Tibial nerve (tissue), 4 donors: ENCODE data around the gene MAP4K3. TPM values are rescaled to one million over a fixed set of nuclear protein-coding genes. Genes with fewer than 3 reads are reported as not detected.

Experiments used
- DNase-seq, 2 donors: peaks; one replicate each; pipeline ENCODE4 v3.0.0-alpha.2; 2019; ENCODE audit warnings: low spot score in 2 of 2
- H3K27ac ChIP-seq, 4 donors: fragments of 200-600 bp; sonication (generic) in 3 of 4; one replicate each; pipeline ENCODE4 v1.5.1; 2017 to 2019; ENCODE audit warnings: mild to moderate bottlenecking in 1 of 4
- H3K27me3 ChIP-seq, 2 donors: fragments of 200-600 bp; sonication (generic) in 1 of 2; one replicate each; pipeline versions ENCODE4 v1.5.1 to v1.6.0; 2017 to 2019
- H3K36me3 ChIP-seq, 3 donors: fragments of 200-600 bp; sonication (generic); one replicate each; pipeline ENCODE4 v1.5.1; 2018 to 2019
- H3K4me1 ChIP-seq, 4 donors: fragments of 200-600 bp; sonication (generic) in 3 of 4; one replicate each; pipeline ENCODE4 v1.5.1; 2017 to 2019
- H3K4me3 ChIP-seq, 4 donors: fragments of 200-600 bp; sonication (generic) in 3 of 4; one replicate each; pipeline ENCODE4 v1.5.1; 2017 to 2019; ENCODE audit warnings: mild to moderate bottlenecking in 1 of 4, moderate library complexity in 1 of 4
- H3K9me3 ChIP-seq, 4 donors: fragments of 200-600 bp; sonication (generic) in 3 of 4; one replicate each; pipeline ENCODE4 v1.5.1; 2017 to 2019
- CTCF ChIP-seq, 5 experiments: fragments of 200-600 bp in 3 of 5; fragments of 450-650 bp in 2 of 5; sonication (generic) in 3 of 5; IDR thresholded peaks; one replicate each; pipeline ENCODE4 v1.5.1; 2016 to 2019; ENCODE audit warnings: antibody characterized with exemption in 5 of 5, mild to moderate bottlenecking in 3 of 5, moderate library complexity in 2 of 5
- EP300 ChIP-seq, 2 donors: sonication (generic); formaldehyde crosslinking; IDR thresholded peaks; one replicate each; pipeline ENCODE4 v1.6.1; 2017; ENCODE audit warnings: antibody characterized with exemption in 2 of 2, mild to moderate bottlenecking in 1 of 2
- POLR2A ChIP-seq, 2 donors: fragments of 450-650 bp; IDR thresholded peaks; one replicate each; pipeline ENCODE4 v1.6.1; 2017; ENCODE audit warnings: antibody characterized with exemption in 2 of 2, mild to moderate bottlenecking in 2 of 2, moderate library complexity in 2 of 2
- WGBS, 2 donors: methylation state at CpG; one replicate each; pipeline ENCODE4 v1.1.5; 2018; 5-methylcytosine and 5-hydroxymethylcytosine counted together
- total RNA-seq, 4 donors: library from RNA; depleted of rRNA; stranded (reverse); fragments of >200 nt; gene quantifications; one replicate each; pipeline ENCODE4 v1.1.0, GENCODE V29; 2016

Gene MAP4K3
- total RNA-seq, 4 donors from 2014 or later, result 54.4 to 102 (median 60.2) TPM

GRCh38 chr2:39227628-39228412 is 209.3 kb downstream of the MAP4K3 start:
- H3K4me3 ChIP-seq, result peak overlapping the region in 2 of 4 donors; percentile 31 to 32
- 17 to 18% methylated on average over 9 of the region's 9 CpGs for WGBS, 2 donors

GRCh38 chr2:39225567-39225966 is 211.5 kb downstream of the MAP4K3 start:
- Histone ChIP-seq H3K9me3 (no peaks in the 10 kb centered on the region), H3K4me3 (no peak overlapping the region), H3K4me1 (peaks cover 0 to 29% (median 0%) of the 10 kb centered on the region in 4 donors), H3K36me3 (no peaks in the 10 kb centered on the region), H3K27me3 (no peaks in the 10 kb centered on the region), H3K27ac (no peak overlapping the region)
- DNase-seq, result no peak
- WGBS, 2 donors, result 73 to 88% methylated on average over 1 of the region's 1 CpG
- TF ChIP-seq EP300 (IDR thresholded peaks at IDR 0.05) (no peak), CTCF (IDR thresholded peaks at IDR 0.05) (no peak), POLR2A (IDR thresholded peaks at IDR 0.05) (no peak)

More at GRCh38 chr2:39227628-39228412, 209.3 kb downstream of the MAP4K3 start:
- no peaks in the 10 kb centered on the region for H3K9me3 ChIP-seq
- no peaks in the 10 kb centered on the region for H3K36me3 ChIP-seq
- no peak overlapping the region for H3K27ac ChIP-seq
- peaks cover 0 to 29% (median 0%) of the 10 kb centered on the region in 4 donors for H3K4me1 ChIP-seq
- TF ChIP-seq CTCF (IDR thresholded peaks at IDR 0.05) (peak; percentile 74 to 85 (median 84)), POLR2A (IDR thresholded peaks at IDR 0.05) (no peak), EP300 (IDR thresholded peaks at IDR 0.05) (peak in 1 of 2 donors; percentile 23)
- DNase-seq, result peak; percentile 41 to 67
- H3K27me3 ChIP-seq, result no peaks in the 10 kb centered on the region

GRCh38 chr2:39223909-39224308 is 213.2 kb downstream of the MAP4K3 start:
- Histone ChIP-seq H3K27me3 (no peaks in the 10 kb centered on the region), H3K9me3 (no peaks in the 10 kb centered on the region), H3K27ac (no peak overlapping the region), H3K36me3 (no peaks in the 10 kb centered on the region), H3K4me1 (peaks cover 0 to 12% (median 0%) of the 10 kb centered on the region in 4 donors), H3K4me3 (no peak overlapping the region)
- WGBS, 2 donors, result 90 to 94% methylated on average over 1 of the region's 1 CpG
- no peak for TF ChIP-seq CTCF (IDR thresholded peaks at IDR 0.05)
- no peak for TF ChIP-seq POLR2A (IDR thresholded peaks at IDR 0.05)
- no peak for TF ChIP-seq EP300 (IDR thresholded peaks at IDR 0.05)
- no peak for DNase-seq

- TF ChIP-seq POLR2A (IDR thresholded peaks at IDR 0.05) (no peak), EP300 (IDR thresholded peaks at IDR 0.05) (no peak), CTCF (IDR thresholded peaks at IDR 0.05) (no peak)
- H3K27ac ChIP-seq, result no peak overlapping the region
- H3K36me3 ChIP-seq, result no peaks in the 10 kb centered on the region
- 95 to 97% methylated on average over 3 of the region's 3 CpGs for WGBS, 2 donors
- no peak overlapping the region for H3K4me3 ChIP-seq
- no peaks in the 10 kb centered on the region for H3K4me1 ChIP-seq
- H3K9me3 ChIP-seq, result no peaks in the 10 kb centered on the region
- no peak for DNase-seq
- H3K27me3 ChIP-seq, result no peaks in the 10 kb centered on the region
These were observed 215.6 kb downstream of the MAP4K3 start for GRCh38 chr2:39221459-39221858.

GRCh38 chr2:39220136-39220535 is 216.9 kb downstream of the MAP4K3 start:
- no peak for TF ChIP-seq EP300 (IDR thresholded peaks at IDR 0.05)
- TF ChIP-seq CTCF (IDR thresholded peaks at IDR 0.05), result no peak
- TF ChIP-seq POLR2A (IDR thresholded peaks at IDR 0.05), result no peak
- no peak overlapping the region for H3K4me3 ChIP-seq
- no peaks in the 10 kb centered on the region for H3K27me3 ChIP-seq
- H3K36me3 ChIP-seq, result no peaks in the 10 kb centered on the region
- H3K27ac ChIP-seq, result no peak overlapping the region
- no peak for DNase-seq
- H3K4me1 ChIP-seq, result no peaks in the 10 kb centered on the region
- no peaks in the 10 kb centered on the region for H3K9me3 ChIP-seq
- 90 to 92% methylated on average over 2 of the region's 2 CpGs for WGBS, 2 donors
